GM18517 (cell line): ENCODE measurements around the gene FUT1.

Experiments used
- ATAC-seq: cut with Tn5 transposase; IDR thresholded peaks from one replicate; pipeline ENCODE4 v1.9.1; 2021; ENCODE audit warnings: mild to moderate bottlenecking, moderate library complexity; ENCODE audit not compliant: unreplicated experiment

FUT1 gene

GRCh38 chr19:48741129-48741999 is 11.1 kb downstream of the FUT1 start:
- no peak for ATAC-seq

- ATAC-seq, result no peak
Measured at GRCh38 chr19:48740164-48740972, 12.1 kb downstream of the FUT1 start, which contains the start of gene RASIP1. RASIP1 (minus strand) TSS chr19:48740610; CDS start chr19:48740282, 328 bp downstream.

- no peak for ATAC-seq
Measured at GRCh38 chr19:48739404-48740163, 12.9 kb downstream of the FUT1 start.

GRCh38 chr19:48738557-48739403 is 13.7 kb downstream of the FUT1 start:
- no peak for ATAC-seq

GRCh38 chr19:48737360-48737998 is 15.0 kb downstream of the FUT1 start:
- ATAC-seq, result no peak

- ATAC-seq, result no peak
Measured at GRCh38 chr19:48735031-48735615, 17.3 kb downstream of the FUT1 start.

- no peak for ATAC-seq
Measured at GRCh38 chr19:48734625-48735024, 17.8 kb downstream of the FUT1 start.

- no peak for ATAC-seq
Measured at GRCh38 chr19:48731452-48731851, 21.0 kb downstream of the FUT1 start.

GRCh38 chr19:48728911-48729664 is 23.4 kb downstream of the FUT1 start:
- no peak for ATAC-seq

GRCh38 chr19:48726556-48726955 is 25.9 kb downstream of the FUT1 start:
- no peak for ATAC-seq

GRCh38 chr19:48724796-48725753 is 27.4 kb downstream of the FUT1 start:
- no peak for ATAC-seq

GRCh38 chr19:48722196-48722708 is 30.2 kb downstream of the FUT1 start:
- no peak for ATAC-seq

GRCh38 chr19:48720613-48721296 is 31.7 kb downstream of the FUT1 start:
- peak; percentile 75 for ATAC-seq

- ATAC-seq, result peak; percentile 19
Measured at GRCh38 chr19:48720251-48720612, 32.2 kb downstream of the FUT1 start.

- no peak for ATAC-seq
Measured at GRCh38 chr19:48719263-48720171, 32.9 kb downstream of the FUT1 start, which contains the start of gene MAMSTR. MAMSTR (minus strand) TSS chr19:48719725; CDS start chr19:48719031, 694 bp downstream.
